ENCODE measurements around the gene ATP6V1G3. TPM values are rescaled to one million over a fixed set of nuclear protein-coding genes. Genes with fewer than 3 reads are reported as not detected.
"Not testable (repeated sequence)": the region's sequence is repeated elsewhere in the genome, so short reads cannot be mapped to it uniquely, and the experiment has no call there.

ATP6V1G3 gene
- total and polyA plus RNA-seq, 2 donors (not counting 1 experiment from before 2014, with no cell fraction given): not detected

DNA sequence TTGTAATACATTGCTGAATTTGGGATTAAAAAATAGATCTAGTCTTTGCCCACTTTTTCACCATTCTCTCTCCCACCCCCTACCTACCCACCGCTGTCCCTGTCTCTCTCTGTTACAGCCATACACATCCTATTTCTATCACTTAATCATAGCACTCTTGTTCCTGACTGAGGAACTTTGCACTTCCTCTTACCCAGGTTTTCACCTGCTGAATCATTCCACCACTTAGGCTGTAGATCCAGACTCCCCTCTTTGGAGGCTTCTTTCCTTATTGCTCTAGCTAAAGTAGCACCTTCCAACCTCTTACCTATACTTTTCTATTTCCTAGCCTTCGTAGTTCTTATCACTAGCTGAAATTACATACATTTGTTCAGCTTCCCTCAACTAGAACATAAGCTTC, 59.6 kb downstream of the ATP6V1G3 start:
- H3K27me3 ChIP-seq (ENCODE audit: control insufficient read depth, insufficient read depth, low read length): no peaks in the 10 kb centered on the region
- no peaks in the 10 kb centered on the region for H3K79me2 ChIP-seq (ENCODE audit: control insufficient read depth, insufficient read depth, low read length)
- no peak overlapping the region for H3K4me3 ChIP-seq (replicated peaks in 1 of 4; ENCODE audit: control extremely low read depth in 1 of 4, insufficient read depth in 1 of 4, low read depth in 3 of 4, low read length in 4 of 4)
- H3K9me3 ChIP-seq (ENCODE audit: control insufficient read depth, insufficient read depth, low read depth, low read length): no peaks in the 10 kb centered on the region
- H2AFZ ChIP-seq (ENCODE audit: low read length): no peak overlapping the region
- H3K36me3 ChIP-seq (ENCODE audit: control insufficient read depth, insufficient read depth, low read length): no peaks in the 10 kb centered on the region
- no peak overlapping the region for H3K4me2 ChIP-seq (ENCODE audit: extremely low read depth, insufficient read depth, low read length)
- no peak for DNase-seq (ENCODE audit: low read depth in 2 of 2)
- no peaks in the 10 kb centered on the region for H4K20me1 ChIP-seq (ENCODE audit: control insufficient read depth, extremely low read depth, insufficient read depth, low read length)
- no peak overlapping the region for H3K9ac ChIP-seq (ENCODE audit: insufficient read depth, low read length)
- no peak for TF ChIP-seq EZH2 (IDR thresholded peaks at IDR 0.05; ENCODE audit: low read length, missing control alignments)
- TF ChIP-seq, protein P1, sequence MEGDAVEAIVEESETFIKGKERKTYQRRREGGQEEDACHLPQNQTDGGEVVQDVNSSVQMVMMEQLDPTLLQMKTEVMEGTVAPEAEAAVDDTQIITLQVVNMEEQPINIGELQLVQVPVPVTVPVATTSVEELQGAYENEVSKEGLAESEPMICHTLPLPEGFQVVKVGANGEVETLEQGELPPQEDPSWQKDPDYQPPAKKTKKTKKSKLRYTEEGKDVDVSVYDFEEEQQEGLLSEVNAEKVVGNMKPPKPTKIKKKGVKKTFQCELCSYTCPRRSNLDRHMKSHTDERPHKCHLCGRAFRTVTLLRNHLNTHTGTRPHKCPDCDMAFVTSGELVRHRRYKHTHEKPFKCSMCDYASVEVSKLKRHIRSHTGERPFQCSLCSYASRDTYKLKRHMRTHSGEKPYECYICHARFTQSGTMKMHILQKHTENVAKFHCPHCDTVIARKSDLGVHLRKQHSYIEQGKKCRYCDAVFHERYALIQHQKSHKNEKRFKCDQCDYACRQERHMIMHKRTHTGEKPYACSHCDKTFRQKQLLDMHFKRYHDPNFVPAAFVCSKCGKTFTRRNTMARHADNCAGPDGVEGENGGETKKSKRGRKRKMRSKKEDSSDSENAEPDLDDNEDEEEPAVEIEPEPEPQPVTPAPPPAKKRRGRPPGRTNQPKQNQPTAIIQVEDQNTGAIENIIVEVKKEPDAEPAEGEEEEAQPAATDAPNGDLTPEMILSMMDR (conservative IDR thresholded peaks at IDR 0.05 in 1 of 2, IDR thresholded peaks at IDR 0.05 in 1 of 2; ENCODE audit: low read depth in 1 of 2, low read length in 2 of 2): no peak
- H3K4me1 ChIP-seq (ENCODE audit: control insufficient read depth, extremely low read depth, insufficient read depth, low read length): no peaks in the 10 kb centered on the region
- no peak overlapping the region for H3K27ac ChIP-seq (ENCODE audit: insufficient read depth, low read length)

DNA sequence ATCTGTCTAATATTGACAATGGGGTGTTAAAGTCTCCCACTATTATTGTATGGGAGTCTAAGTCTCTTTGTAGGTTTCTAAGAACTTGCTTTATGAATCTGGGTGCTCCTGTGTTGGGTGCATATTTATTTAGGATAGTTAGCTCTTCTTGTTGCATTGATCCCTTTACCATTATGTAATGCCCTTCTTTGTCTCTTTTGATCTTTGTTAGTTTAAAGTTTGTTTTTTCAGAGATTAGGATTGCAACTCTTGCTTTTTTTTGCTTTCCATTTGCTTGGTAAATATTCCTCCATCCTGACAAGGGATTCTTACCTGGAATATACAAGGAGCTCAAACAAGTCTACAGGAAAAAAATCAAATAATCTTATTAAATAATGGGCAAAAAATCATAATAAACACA, 63.1 kb downstream of the ATP6V1G3 start:
- H3K4me1 ChIP-seq (ENCODE audit: control insufficient read depth, extremely low read depth, insufficient read depth, low read length); H3K27me3 ChIP-seq (ENCODE audit: control insufficient read depth, insufficient read depth, low read length); H3K9me3 ChIP-seq (ENCODE audit: control insufficient read depth, insufficient read depth, low read depth, low read length); H4K20me1 ChIP-seq (ENCODE audit: control insufficient read depth, extremely low read depth, insufficient read depth, low read length); H3K4me3 ChIP-seq (replicated peaks in 1 of 4; ENCODE audit: control extremely low read depth in 1 of 4, insufficient read depth in 1 of 4, low read depth in 3 of 4, low read length in 4 of 4); H3K27ac ChIP-seq (ENCODE audit: insufficient read depth, low read length); H2AFZ ChIP-seq (ENCODE audit: low read length); H3K36me3 ChIP-seq (ENCODE audit: control insufficient read depth, insufficient read depth, low read length); H3K79me2 ChIP-seq (ENCODE audit: control insufficient read depth, insufficient read depth, low read length); DNase-seq (ENCODE audit: low read depth in 2 of 2); H3K4me2 ChIP-seq (ENCODE audit: extremely low read depth, insufficient read depth, low read length); H3K9ac ChIP-seq (ENCODE audit: insufficient read depth, low read length): not testable (repeated sequence)

Other genes starting within 250 kb of the ATP6V1G3 start
- gene PTPRC, start 98.4 kb upstream of the ATP6V1G3 start, total RNA-seq: under 0.01 TPM in 2 replicates
- gene PTPRC, start 98.4 kb upstream of the ATP6V1G3 start, polyA plus RNA-seq: 0.07 and 0.11 TPM in 2 replicates

Measured in fibroblast of lung (primary cell).